ENCODE data around the gene TNFRSF18.

DNA sequence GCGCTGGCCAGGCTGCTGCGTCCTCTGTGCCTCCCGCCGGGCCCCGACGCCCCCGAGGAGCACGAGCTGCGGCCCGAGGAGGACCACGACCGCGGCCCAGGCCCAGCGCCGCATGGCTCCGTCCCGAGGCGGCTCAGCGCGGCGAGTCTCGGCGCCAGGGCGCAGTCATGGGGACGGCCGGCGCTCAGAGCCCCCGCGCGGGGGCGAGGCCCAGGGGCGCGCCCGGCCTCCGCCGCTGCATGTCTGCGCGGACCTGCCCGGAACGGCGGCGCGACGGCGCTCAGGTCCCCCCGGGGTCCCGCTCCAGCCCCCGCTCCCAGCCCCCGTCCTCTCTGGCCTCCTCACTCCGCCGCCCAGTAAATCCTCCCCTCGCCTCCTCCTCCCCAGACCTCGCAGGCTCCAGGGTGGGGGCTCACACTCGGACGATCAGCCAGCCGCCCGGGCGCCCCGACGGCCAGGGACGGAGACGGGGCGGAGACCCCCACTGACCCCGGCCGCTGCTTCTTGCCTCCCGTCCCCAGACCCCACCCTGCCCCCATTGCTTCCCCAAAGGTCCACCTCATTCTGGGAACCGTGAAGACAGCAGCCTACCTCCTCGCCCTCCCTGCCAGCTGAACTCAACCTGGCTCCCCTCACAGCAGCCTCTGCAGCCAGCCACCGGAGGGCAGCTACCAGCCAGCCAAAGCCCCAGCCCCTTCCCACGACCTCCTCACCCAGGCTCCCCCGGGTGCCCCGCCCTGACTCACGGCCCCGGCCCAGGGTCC is 40.4 kb upstream of the TNFRSF18 start, which contains the start of gene C1QTNF12:
- TF ChIP-seq POLR2AphosphoS5 (IDR thresholded peaks at IDR 0.05; ENCODE audit: low read depth, low read length) (no peak), TAF1 (IDR thresholded peaks at IDR 0.05; ENCODE audit: borderline replicate concordance, low read depth, low read length) (no peak), POLR2A (IDR thresholded peaks at IDR 0.05; ENCODE audit: low read depth, low read length) (no peak)

All from GM12892 (cell line).